ENCODE data around the gene TRAPPC6A.

- TF ChIP-seq CTCF (IDR thresholded peaks at IDR 0.05 in 4 of 5, conservative IDR thresholded peaks at IDR 0.05 in 1 of 5) (no peak), POLR2A (IDR thresholded peaks at IDR 0.05) (no peak)
These were observed 9.2 kb downstream of the TRAPPC6A start for GRCh38 chr19:45168767-45169351.
